CD14-positive monocyte (primary cell): Measurements from ENCODE around the gene CREBL2. TPM values are rescaled to one million over a fixed set of nuclear protein-coding genes. Genes with fewer than 3 reads are reported as not detected.

Experiments used
- DNase-seq, 3 donors: peaks; one replicate each; pipeline ENCODE4 v3.0.0-alpha.2; 2011 to 2022
- H2AFZ ChIP-seq: 2 replicates; pipeline ENCODE4 v1.6.0; 2012; ENCODE audit warnings: mild to moderate bottlenecking, low read depth, low read length, inconsistent platforms; ENCODE audit not compliant: insufficient read depth, poor library complexity, severe bottlenecking
- H3K27ac ChIP-seq, 2 donors: 1 replicate in 1 of 2; 2 replicates in 1 of 2; pipeline ENCODE4 v1.5.1; 2012 to 2013; ENCODE audit warnings: low read length in 2 of 2, control low read depth in 1 of 2, inconsistent platforms in 1 of 2, low read depth in 1 of 2, mild to moderate bottlenecking in 1 of 2
- H3K27me3 ChIP-seq, 2 donors: one replicate each; pipeline versions ENCODE4 v1.6.0 to v1.6.1; 2011 to 2013; ENCODE audit warnings: low read length in 2 of 2; ENCODE audit not compliant: control insufficient read depth in 2 of 2, insufficient read depth in 2 of 2
- H3K36me3 ChIP-seq, 2 donors: replicated peaks in 1 of 2; 1 replicate in 1 of 2; 2 replicates in 1 of 2; pipeline versions ENCODE4 v1.5.1 to v1.6.1; 2012 to 2013; ENCODE audit warnings: low read length in 2 of 2, control low read depth in 1 of 2, inconsistent platforms in 1 of 2, mild to moderate bottlenecking in 1 of 2; ENCODE audit not compliant: insufficient read depth in 2 of 2, control insufficient read depth in 1 of 2
- H3K4me1 ChIP-seq, 2 donors: 1 replicate in 1 of 2; 2 replicates in 1 of 2; pipeline versions ENCODE4 v1.5.1 to v1.6.1; 2012 to 2013; ENCODE audit warnings: low read length in 2 of 2, control low read depth in 1 of 2, inconsistent platforms in 1 of 2, mild to moderate bottlenecking in 1 of 2, moderate library complexity in 1 of 2; ENCODE audit not compliant: insufficient read depth in 2 of 2, control insufficient read depth in 1 of 2
- H3K4me2 ChIP-seq: replicated peaks from 2 replicates; pipeline ENCODE3; 2012; ENCODE audit warnings: low read length, moderate library complexity, mild to moderate bottlenecking; ENCODE audit not compliant: poor library complexity, severe bottlenecking; ENCODE audit errors: extremely low read depth
- H3K4me3 ChIP-seq, 3 experiments: fragments of 200-600 bp in 1 of 3; sonication (generic) in 1 of 3; replicated peaks in 1 of 3; 1 replicate in 2 of 3; 2 replicates in 1 of 3; pipeline ENCODE4 v1.5.1; 2011 to 2013; ENCODE audit warnings: low read length in 3 of 3, mild to moderate bottlenecking in 3 of 3, control low read depth in 2 of 3, low read depth in 2 of 3, inconsistent platforms in 1 of 3, moderate library complexity in 1 of 3
- H3K79me2 ChIP-seq: 2 replicates; pipeline ENCODE4 v1.6.0; 2012; ENCODE audit warnings: mild to moderate bottlenecking, control low read depth, inconsistent platforms, low read length, moderate library complexity; ENCODE audit not compliant: insufficient read depth
- H3K9ac ChIP-seq: 2 replicates; pipeline ENCODE4 v1.6.0; 2017; ENCODE audit warnings: low read length, mild to moderate bottlenecking; ENCODE audit not compliant: insufficient read depth, poor library complexity, severe bottlenecking
- H3K9me3 ChIP-seq, 2 donors: replicated peaks in 1 of 2; 1 replicate in 1 of 2; 2 replicates in 1 of 2; pipeline versions ENCODE4 v1.5.1 to v1.6.1; 2012 to 2013; ENCODE audit warnings: low read length in 2 of 2, control low read depth in 1 of 2; ENCODE audit not compliant: control insufficient read depth in 1 of 2, insufficient read depth in 1 of 2
- H4K20me1 ChIP-seq: 2 replicates; pipeline ENCODE4 v1.6.0; 2012; ENCODE audit warnings: mild to moderate bottlenecking, low read length, control low read depth, moderate library complexity; ENCODE audit not compliant: insufficient read depth
- H3K27ac Mint-ChIP-seq, 7 donors: one replicate each; pipeline ENCODE4 v1.8.0; 2020; ENCODE audit warnings: mild to moderate bottlenecking in 7 of 7, mixed read lengths in 7 of 7, moderate library complexity in 6 of 7, inconsistent platforms in 2 of 7
- H3K27me3 Mint-ChIP-seq, 3 donors: one replicate each; pipeline ENCODE4 v1.8.0; 2021 to 2022; ENCODE audit warnings: low read depth in 3 of 3, mild to moderate bottlenecking in 3 of 3, mixed read lengths in 3 of 3, moderate library complexity in 3 of 3, inconsistent platforms in 1 of 3
- H3K36me3 Mint-ChIP-seq, 2 donors: one replicate each; pipeline ENCODE4 v1.8.0; 2020; ENCODE audit warnings: mixed read lengths in 2 of 2, inconsistent platforms in 1 of 2, mild to moderate bottlenecking in 1 of 2
- H3K4me1 Mint-ChIP-seq: one replicate; pipeline ENCODE4 v1.8.0; 2020; ENCODE audit warnings: mild to moderate bottlenecking, mixed read lengths
- H3K4me3 Mint-ChIP-seq, 2 donors: one replicate each; pipeline ENCODE4 v1.8.0; 2020; ENCODE audit warnings: mild to moderate bottlenecking in 2 of 2, mixed read lengths in 2 of 2, moderate library complexity in 1 of 2
- H3K9me3 Mint-ChIP-seq, 7 donors: one replicate each; pipeline ENCODE4 v1.8.0; 2020 to 2022; ENCODE audit warnings: mixed read lengths in 7 of 7, mild to moderate bottlenecking in 6 of 7, moderate library complexity in 6 of 7, inconsistent platforms in 2 of 7
- CTCF ChIP-seq: fragments of 200-600 bp; IDR thresholded peaks from one replicate; pipeline ENCODE4 v1.8.0; 2022; ENCODE audit warnings: antibody characterized with exemption, mild to moderate bottlenecking
- WGBS: methylation state at CpG from one replicate; pipeline ENCODE4 v1.1.5; 2013; ENCODE audit warnings: missing lambda C conversion rate; ENCODE audit not compliant: insufficient coverage; 5-methylcytosine and 5-hydroxymethylcytosine counted together
- intact Hi-C, 2 donors: fragments of 100-400 bp; cut with micrococcal nuclease; formaldehyde crosslinking; loops; one replicate each; pipeline versions ENCODE4 v1.15.0 to v1.15.1; 2023
- polyA plus RNA-seq, 3 donors: library from polyadenylated mRNA; depleted of rRNA in 1 of 3; unstranded in 2 of 3; stranded (reverse) in 1 of 3; fragments of 300-500 nt in 2 of 3; fragments of >200 nt in 1 of 3; fragmentation: Illumina TruSeq in 2 of 3; gene quantifications; 1 replicate in 2 of 3; 2 replicates in 1 of 3; pipeline ENCODE4 v1.2.3, GENCODE V29; 2012 to 2021

The CREBL2 gene
- polyA plus RNA-seq, 3 donors, result 14.4 to 45.9 (median 38.2) TPM

GRCh38 chr12:12604740-12605139 is 6.9 kb upstream of the CREBL2 start:
- no peak overlapping the region for H2AFZ ChIP-seq
- H3K36me3 Mint-ChIP-seq, result no peaks in the 10 kb centered on the region
- 80% methylated on average over 5 of the region's 5 CpGs for WGBS
- intact Hi-C loops, result no loop called here
- H3K36me3 ChIP-seq, result no peaks in the 10 kb centered on the region
- no peaks in the 10 kb centered on the region for H3K9me3 ChIP-seq
- H3K4me1 ChIP-seq, result peaks cover 25 to 36% of the 10 kb centered on the region in 2 donors
- no peak overlapping the region for H3K9ac ChIP-seq
- no peak overlapping the region for H3K4me2 ChIP-seq
- H3K27me3 ChIP-seq, result no peaks in the 10 kb centered on the region
- H3K9me3 Mint-ChIP-seq, result no peaks in the 10 kb centered on the region
- H3K27me3 Mint-ChIP-seq, result peaks cover 0 to 2% (median 2%) of the 10 kb centered on the region in 3 donors
- DNase-seq, result no peak
- H3K27ac ChIP-seq, result no peak overlapping the region
- H3K4me3 ChIP-seq, result no peak overlapping the region
- H3K4me3 Mint-ChIP-seq, result no peak overlapping the region
- H3K79me2 ChIP-seq, result no peaks in the 10 kb centered on the region
- no peak overlapping the region for H3K27ac Mint-ChIP-seq
- H3K4me1 Mint-ChIP-seq, result peaks cover 33% of the 10 kb centered on the region
- no peaks in the 10 kb centered on the region for H4K20me1 ChIP-seq
- TF ChIP-seq CTCF, result no peak

- intact Hi-C loops, result no loop called here
- no peak overlapping the region for H2AFZ ChIP-seq
These were observed 4.7 kb upstream of the CREBL2 start for GRCh38 chr12:12606781-12607589.

More at GRCh38 chr12:12606781-12607589, 4.7 kb upstream of the CREBL2 start:
- peak overlapping the region in 5 of 7 donors; percentile 50 to 86 (median 78) for H3K27ac Mint-ChIP-seq
- Histone ChIP-seq H3K9me3 (no peaks in the 10 kb centered on the region), H3K36me3 (no peaks in the 10 kb centered on the region), H3K79me2 (no peaks in the 10 kb centered on the region), H3K4me1 (peaks cover 28 to 30% of the 10 kb centered on the region in 2 donors), H3K4me2 (peak overlapping the region; percentile 17), H3K27ac (peak overlapping the region; percentile 9 to 35), H3K27me3 (no peaks in the 10 kb centered on the region), H3K9ac (no peak overlapping the region), H3K4me3 (no peak overlapping the region), H4K20me1 (no peaks in the 10 kb centered on the region)
- peaks cover 0 to 2% (median 0%) of the 10 kb centered on the region in 7 donors for H3K9me3 Mint-ChIP-seq
- no peaks in the 10 kb centered on the region for H3K36me3 Mint-ChIP-seq
- DNase-seq, result peak in 2 of 3 donors; percentile 25 to 45
- peaks cover 0 to 2% (median 0%) of the 10 kb centered on the region in 3 donors for H3K27me3 Mint-ChIP-seq
- WGBS, result 100% methylated on average over 1 of the region's 7 CpGs
- peaks cover 31% of the 10 kb centered on the region for H3K4me1 Mint-ChIP-seq
- no peak overlapping the region for H3K4me3 Mint-ChIP-seq
- no peak for TF ChIP-seq CTCF
